Neuronal stem cell (in vitro differentiated cells): ENCODE results near the gene CLTCL1.
A peak's percentile ranks its signal among the peaks of the same experiment; 100 is the strongest.

Source experiments
- DNase-seq: peaks from one replicate; pipeline ENCODE4 v3.0.0-alpha.2; 2013; ENCODE audit warnings: low spot score
- H2AFZ ChIP-seq: one replicate; pipeline ENCODE4 v1.6.1; 2013; ENCODE audit warnings: mild to moderate bottlenecking, low read length, inconsistent platforms
- H2AK5ac ChIP-seq: 2 replicates; pipeline ENCODE4 v1.6.1; 2013; ENCODE audit warnings: low read depth, mild to moderate bottlenecking, inconsistent platforms, low read length, moderate library complexity, mixed read lengths
- H2BK120ac ChIP-seq: 2 replicates; pipeline ENCODE4 v1.6.1; 2013; ENCODE audit warnings: low read depth, mild to moderate bottlenecking, inconsistent platforms, low read length, moderate library complexity, mixed read lengths
- H2BK12ac ChIP-seq: one replicate; pipeline ENCODE4 v1.6.1; 2013; ENCODE audit warnings: low read length, inconsistent platforms
- H2BK15ac ChIP-seq: 2 replicates; pipeline ENCODE4 v1.6.1; 2013; ENCODE audit warnings: mild to moderate bottlenecking, low read length, inconsistent platforms, mixed read lengths
- H2BK5ac ChIP-seq: one replicate; pipeline ENCODE4 v1.6.1; 2013; ENCODE audit warnings: inconsistent platforms, mild to moderate bottlenecking, low read length, moderate library complexity
- H3K14ac ChIP-seq: one replicate; pipeline ENCODE4 v1.6.1; 2013; ENCODE audit warnings: low read length, inconsistent platforms
- H3K18ac ChIP-seq: 2 replicates; pipeline ENCODE4 v1.6.1; 2013; ENCODE audit warnings: low read length, inconsistent platforms
- H3K23ac ChIP-seq: 2 replicates; pipeline ENCODE4 v1.6.1; 2013; ENCODE audit warnings: low read depth, mild to moderate bottlenecking, mixed read lengths, low read length, inconsistent platforms; ENCODE audit not compliant: poor library complexity
- H3K27ac ChIP-seq: replicated peaks from 3 replicates; pipeline ENCODE4 v1.5.1; 2013; ENCODE audit warnings: low read length, inconsistent platforms
- H3K27me3 ChIP-seq, 3 experiments: 2 replicates each; pipeline ENCODE4 v1.6.1; 2013; ENCODE audit warnings: low read length in 3 of 3, mild to moderate bottlenecking in 2 of 3, inconsistent platforms in 1 of 3, low read depth in 1 of 3, mixed read lengths in 1 of 3, moderate library complexity in 1 of 3; ENCODE audit not compliant: control insufficient read depth in 3 of 3, insufficient read depth in 3 of 3
- H3K36me3 ChIP-seq, 2 donors: replicated peaks in 1 of 2; 2 replicates each; pipeline ENCODE4 v1.6.1; 2013; ENCODE audit warnings: low read length in 2 of 2; ENCODE audit not compliant: control insufficient read depth in 2 of 2, insufficient read depth in 2 of 2
- H3K4ac ChIP-seq: 2 replicates; pipeline ENCODE4 v1.6.1; 2013; ENCODE audit warnings: inconsistent platforms, mild to moderate bottlenecking, low read length, moderate library complexity
- H3K4me1 ChIP-seq, 2 donors: 1 replicate in 1 of 2; 2 replicates in 1 of 2; pipeline ENCODE4 v1.6.1; 2013; ENCODE audit warnings: low read length in 2 of 2, low read depth in 1 of 2; ENCODE audit not compliant: control insufficient read depth in 2 of 2, insufficient read depth in 1 of 2
- H3K4me2 ChIP-seq: one replicate; pipeline ENCODE4 v1.6.1; 2013; ENCODE audit warnings: mild to moderate bottlenecking, low read length, inconsistent platforms; ENCODE audit not compliant: insufficient read depth, poor library complexity, severe bottlenecking
- H3K4me3 ChIP-seq, 2 donors: 2 replicates each; pipeline ENCODE4 v1.5.1; 2013; ENCODE audit warnings: low read length in 2 of 2, mild to moderate bottlenecking in 2 of 2, inconsistent platforms in 1 of 2, moderate library complexity in 1 of 2
- H3K79me1 ChIP-seq: one replicate; pipeline ENCODE4 v1.6.1; 2013; ENCODE audit warnings: low read depth, mild to moderate bottlenecking, inconsistent platforms, low read length, moderate library complexity
- H3K9ac ChIP-seq: one replicate; pipeline ENCODE4 v1.6.1; 2013; ENCODE audit warnings: mild to moderate bottlenecking, low read depth, low read length, inconsistent platforms; ENCODE audit not compliant: poor library complexity
- H3K9me3 ChIP-seq, 2 donors: replicated peaks in 1 of 2; 2 replicates each; pipeline versions ENCODE3 to v1.6.1; 2013; ENCODE audit warnings: low read length in 2 of 2, mild to moderate bottlenecking in 2 of 2, inconsistent platforms in 1 of 2, low read depth in 1 of 2, mixed read lengths in 1 of 2, moderate library complexity in 1 of 2; ENCODE audit not compliant: control insufficient read depth in 2 of 2, insufficient read depth in 1 of 2
- H4K8ac ChIP-seq: one replicate; pipeline ENCODE4 v1.6.1; 2013; ENCODE audit warnings: low read depth, mild to moderate bottlenecking, inconsistent platforms, low read length, moderate library complexity
- H4K91ac ChIP-seq: one replicate; pipeline ENCODE4 v1.6.1; 2013; ENCODE audit warnings: low read length, low read depth, mild to moderate bottlenecking, inconsistent platforms; ENCODE audit not compliant: poor library complexity
- WGBS, 2 donors: extraction: QIAGEN DNeasy Blood & Tissue Kit; methylation state at CpG; one replicate each; pipeline ENCODE4 v1.1.7; 2013; ENCODE audit warnings: missing lambda C conversion rate in 2 of 2, mixed read lengths in 1 of 2; ENCODE audit not compliant: insufficient read length in 2 of 2, insufficient replicate concordance in 1 of 2; ENCODE audit errors: extremely low coverage in 2 of 2; 5-methylcytosine and 5-hydroxymethylcytosine counted together

Gene CLTCL1

GRCh38 chr22:19197997-19198865 lies 93.3 kb downstream of the CLTCL1 start:
- no peak for DNase-seq
- Histone ChIP-seq H3K18ac (no peak overlapping the region), H2AK5ac (no peak overlapping the region), H4K8ac (no peak overlapping the region), H3K4me3 (no peak overlapping the region), H3K27ac (no peak overlapping the region), H2BK120ac (no peak overlapping the region), H3K14ac (no peak overlapping the region), H3K4me2 (no peak overlapping the region), H2AFZ (no peak overlapping the region), H3K27me3 (no peaks in the 10 kb centered on the region), H2BK5ac (no peak overlapping the region), H2BK15ac (no peak overlapping the region), H3K23ac (no peak overlapping the region), H3K9me3 (peaks cover 0 to 2% of the 10 kb centered on the region in 2 donors), H3K36me3 (peaks cover 9 to 10% of the 10 kb centered on the region in 2 donors), H3K4ac (no peak overlapping the region), H3K9ac (no peak overlapping the region), H3K4me1 (no peaks in the 10 kb centered on the region), H2BK12ac (no peak overlapping the region), H3K79me1 (no peaks in the 10 kb centered on the region), H4K91ac (no peak overlapping the region)
- no CpG with 5 or more reads among the region's 10 CpGs for WGBS, 2 donors

- Histone ChIP-seq H2BK5ac (no peak overlapping the region), H3K4me1 (no peaks in the 10 kb centered on the region)
Measured at GRCh38 chr22:19196841-19197612, 94.5 kb downstream of the CLTCL1 start.

DNA sequence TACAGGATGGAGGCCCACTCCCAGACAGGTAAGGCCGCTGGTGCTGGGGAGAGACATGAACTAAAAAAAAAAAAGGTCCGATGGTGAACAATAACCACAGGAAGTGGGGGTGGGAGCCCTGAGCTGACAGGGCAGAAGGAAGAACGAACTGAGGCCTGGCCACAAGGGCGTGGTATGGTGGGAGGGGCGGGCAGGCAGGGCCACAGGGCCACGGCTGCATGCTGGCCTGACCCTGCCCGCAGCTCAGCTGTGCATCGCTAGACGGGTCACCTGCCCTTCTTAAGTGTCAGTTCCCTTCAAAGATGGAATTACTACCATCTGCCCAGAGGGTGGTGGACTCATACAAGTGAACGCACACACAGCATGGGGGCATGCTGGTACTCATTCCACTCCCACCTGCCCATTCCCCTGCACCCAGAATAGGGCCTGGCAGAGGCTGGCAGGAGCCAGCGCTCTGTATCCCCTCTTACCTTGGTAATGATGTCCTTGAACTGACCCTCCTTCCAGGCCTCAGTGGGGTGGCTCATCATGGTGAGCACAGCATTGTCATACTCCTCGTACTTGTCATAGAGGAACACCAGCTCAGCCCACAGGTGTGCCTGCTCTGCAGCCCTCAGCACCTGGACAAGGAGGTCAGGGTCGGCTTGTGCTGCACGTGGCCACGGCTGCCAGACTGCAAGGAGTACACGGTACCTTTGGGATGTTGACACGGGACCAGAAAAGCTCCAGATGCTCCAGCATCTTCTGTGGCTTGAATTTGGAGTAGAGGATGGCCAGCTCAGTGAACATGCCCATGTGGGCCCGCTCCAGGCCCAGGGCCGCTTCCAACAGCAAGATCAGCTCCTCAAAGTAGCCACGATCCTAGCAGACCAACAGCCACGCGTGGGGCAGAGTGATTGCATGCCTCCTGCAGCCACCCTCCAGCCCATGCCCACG lies 95.5 kb downstream of the CLTCL1 start:
- no peak overlapping the region for H3K18ac ChIP-seq
- H4K91ac ChIP-seq = no peak overlapping the region
- H3K79me1 ChIP-seq = no peaks in the 10 kb centered on the region
- H3K14ac ChIP-seq = no peak overlapping the region
- H3K4me2 ChIP-seq = no peak overlapping the region
- H3K9ac ChIP-seq = no peak overlapping the region
- no peaks in the 10 kb centered on the region for H3K27me3 ChIP-seq
- H2BK120ac ChIP-seq = no peak overlapping the region
- H2BK12ac ChIP-seq = no peak overlapping the region
- H3K4me3 ChIP-seq = no peak overlapping the region
- no peak overlapping the region for H2BK5ac ChIP-seq
- peaks cover 0 to 4% of the 10 kb centered on the region in 2 donors for H3K9me3 ChIP-seq
- peak overlapping the region; percentile 37 for H3K23ac ChIP-seq
- no peak overlapping the region for H3K27ac ChIP-seq
- WGBS, 2 donors = no CpG with 5 or more reads among the region's 23 CpGs
- no peak overlapping the region for H2AFZ ChIP-seq
- peaks cover 11 to 13% of the 10 kb centered on the region in 2 donors for H3K36me3 ChIP-seq
- no peak overlapping the region for H3K4ac ChIP-seq
- no peaks in the 10 kb centered on the region for H3K4me1 ChIP-seq
- H2AK5ac ChIP-seq = no peak overlapping the region
- no peak overlapping the region for H2BK15ac ChIP-seq
- DNase-seq = no peak
- no peak overlapping the region for H4K8ac ChIP-seq

More at GRCh38 chr22:19196841-19197612, 94.5 kb downstream of the CLTCL1 start:
- Histone ChIP-seq H3K4ac (no peak overlapping the region), H3K14ac (peak overlapping the region; percentile 33), H2BK12ac (no peak overlapping the region), H4K8ac (no peak overlapping the region), H3K4me3 (no peak overlapping the region), H3K27ac (no peak overlapping the region), H2BK15ac (no peak overlapping the region), H2AFZ (no peak overlapping the region), H2BK120ac (no peak overlapping the region), H3K9ac (peak overlapping the region; percentile 9), H3K4me2 (no peak overlapping the region), H4K91ac (no peak overlapping the region), H3K18ac (no peak overlapping the region), H3K9me3 (peaks cover 0 to 4% of the 10 kb centered on the region in 2 donors), H3K36me3 (peaks cover 11 to 13% of the 10 kb centered on the region in 2 donors), H3K23ac (no peak overlapping the region), H2AK5ac (no peak overlapping the region), H3K27me3 (no peaks in the 10 kb centered on the region), H3K79me1 (no peaks in the 10 kb centered on the region)
- no CpG with 5 or more reads among the region's 11 CpGs for WGBS, 2 donors
- DNase-seq = no peak
